ENCODE results near the gene TMEM37. TPM values are rescaled to one million over a fixed set of nuclear protein-coding genes. Genes with fewer than 3 reads are reported as not detected.

The TMEM37 gene
- total RNA-seq, 1 experiment from 2014 or later, result 0.24 TPM

GRCh38 chr2:119477113-119477505 is 45.5 kb downstream of the TMEM37 start:
- DNase-seq (ENCODE audit: low read depth), result no peak

- DNase-seq (ENCODE audit: low read depth), result no peak
Measured at GRCh38 chr2:119478188-119478977, 46.7 kb downstream of the TMEM37 start.

- no peak for DNase-seq (ENCODE audit: low read depth)
Measured at GRCh38 chr2:119478978-119479295, 47.3 kb downstream of the TMEM37 start.

- DNase-seq (ENCODE audit: low read depth), result no peak
Measured at GRCh38 chr2:119480184-119480583, 48.5 kb downstream of the TMEM37 start.

GRCh38 chr2:119480718-119481142 is 49.1 kb downstream of the TMEM37 start:
- no peak for DNase-seq (ENCODE audit: low read depth)

GRCh38 chr2:119481501-119482455 is 50.1 kb downstream of the TMEM37 start:
- DNase-seq (ENCODE audit: low read depth), result no peak

GRCh38 chr2:119482481-119483394 is 51.1 kb downstream of the TMEM37 start:
- no peak for DNase-seq (ENCODE audit: low read depth)

- DNase-seq (ENCODE audit: low read depth), result no peak
Measured at GRCh38 chr2:119483395-119483753, 51.7 kb downstream of the TMEM37 start.

GRCh38 chr2:119483896-119484718 is 52.5 kb downstream of the TMEM37 start:
- no peak for DNase-seq (ENCODE audit: low read depth)

GRCh38 chr2:119484834-119485233 is 53.2 kb downstream of the TMEM37 start:
- DNase-seq (ENCODE audit: low read depth), result no peak

- no peak for DNase-seq (ENCODE audit: low read depth)
Measured at GRCh38 chr2:119485336-119486110, 53.9 kb downstream of the TMEM37 start.

- no peak for DNase-seq (ENCODE audit: low read depth)
Measured at GRCh38 chr2:119486196-119486827, 54.7 kb downstream of the TMEM37 start.

GRCh38 chr2:119486886-119487285 is 55.2 kb downstream of the TMEM37 start:
- no peak for DNase-seq (ENCODE audit: low read depth)

- DNase-seq (ENCODE audit: low read depth), result no peak
Measured at GRCh38 chr2:119487434-119488244, 56.0 kb downstream of the TMEM37 start.
